K562 (cell line): ENCODE results near the gene ZNF432. TPM values are rescaled to one million over a fixed set of nuclear protein-coding genes. Genes with fewer than 3 reads are reported as not detected.

Source experiments
- PHF21A ChIP-seq: fragments of 450-650 bp; IDR thresholded peaks from 2 replicates; pipeline ENCODE4 v1.6.1; 2017; ENCODE audit warnings: low read depth, borderline replicate concordance
- polyA plus RNA-seq, 8 experiments: library from polyadenylated mRNA; depleted of rRNA in 4 of 8; stranded (reverse) in 5 of 8; unstranded in 3 of 8; fragments of >200 nt; fragmentation: Nextera tagmentation in 2 of 8; fragmentation: Illumina TruSeq in 1 of 8; extraction: Ambion mirVana in 2 of 8; extraction: Trizol in 1 of 8; gene quantifications; 2 replicates each; pipeline versions ENCODE4 v1.2.1 to v1.2.3, GENCODE V29; 2011 to 2014; ENCODE audit warnings: inconsistent platforms in 1 of 8, missing spikeins in 1 of 8
- total RNA-seq, 7 experiments: library from RNA; depleted of rRNA in 6 of 7; stranded (reverse); fragments of >200 nt in 6 of 7; fragmentation: Illumina TruSeq in 2 of 7; extraction: Trizol in 2 of 7; gene quantifications; 2 replicates each; pipeline versions ENCODE4 v1.2.1 to v1.2.3, GENCODE V29; 2011 to 2021; ENCODE audit warnings: low replicate concordance in 1 of 7
- TF ChIP-seq, protein P1 (sequence below): fragments of 450-650 bp; IDR thresholded peaks from 2 replicates; pipeline ENCODE4 v1.7.1; 2018; ENCODE audit warnings: mild to moderate bottlenecking, low read depth; ENCODE audit not compliant: partially characterized antibody
- TF ChIP-seq, protein P2 (sequence below): IDR thresholded peaks from 2 replicates; pipeline ENCODE4 v1.6.1; 2014; ENCODE audit warnings: antibody characterized with exemption
- TF ChIP-seq, protein P3 (sequence below): sonication (generic); formaldehyde crosslinking; IDR thresholded peaks from 2 replicates; pipeline ENCODE4 v1.8.1; 2023; ENCODE audit warnings: missing genetic modification reagents, mild to moderate bottlenecking, borderline replicate concordance

Gene ZNF432
- total and polyA plus RNA-seq, 9 of the 15 experiments (the other 6 are each of a cell fraction or from before 2014, with no cell fraction given), result 2.6 to 6.8 (median 4.0) TPM

DNA sequence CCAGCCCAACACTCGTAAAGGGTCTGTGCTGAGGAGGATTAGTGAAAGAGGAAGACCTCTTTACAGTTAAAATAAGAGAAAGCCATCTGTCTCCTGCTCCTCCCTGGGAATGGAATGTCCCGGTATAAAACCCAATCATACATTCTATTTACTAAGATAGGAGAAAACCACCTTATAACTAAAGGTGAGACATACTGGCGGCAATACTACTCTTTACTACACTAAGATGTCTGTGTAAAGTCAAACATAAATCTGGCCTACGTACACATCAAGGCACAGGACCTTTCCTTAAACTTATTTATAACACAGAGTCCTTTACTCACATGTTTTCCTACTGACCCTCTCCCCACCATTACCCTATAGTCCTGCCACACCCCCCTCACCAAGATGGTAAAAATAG is 65.3 kb downstream of the ZNF432 start (continued):
- TF ChIP-seq, protein P1, sequence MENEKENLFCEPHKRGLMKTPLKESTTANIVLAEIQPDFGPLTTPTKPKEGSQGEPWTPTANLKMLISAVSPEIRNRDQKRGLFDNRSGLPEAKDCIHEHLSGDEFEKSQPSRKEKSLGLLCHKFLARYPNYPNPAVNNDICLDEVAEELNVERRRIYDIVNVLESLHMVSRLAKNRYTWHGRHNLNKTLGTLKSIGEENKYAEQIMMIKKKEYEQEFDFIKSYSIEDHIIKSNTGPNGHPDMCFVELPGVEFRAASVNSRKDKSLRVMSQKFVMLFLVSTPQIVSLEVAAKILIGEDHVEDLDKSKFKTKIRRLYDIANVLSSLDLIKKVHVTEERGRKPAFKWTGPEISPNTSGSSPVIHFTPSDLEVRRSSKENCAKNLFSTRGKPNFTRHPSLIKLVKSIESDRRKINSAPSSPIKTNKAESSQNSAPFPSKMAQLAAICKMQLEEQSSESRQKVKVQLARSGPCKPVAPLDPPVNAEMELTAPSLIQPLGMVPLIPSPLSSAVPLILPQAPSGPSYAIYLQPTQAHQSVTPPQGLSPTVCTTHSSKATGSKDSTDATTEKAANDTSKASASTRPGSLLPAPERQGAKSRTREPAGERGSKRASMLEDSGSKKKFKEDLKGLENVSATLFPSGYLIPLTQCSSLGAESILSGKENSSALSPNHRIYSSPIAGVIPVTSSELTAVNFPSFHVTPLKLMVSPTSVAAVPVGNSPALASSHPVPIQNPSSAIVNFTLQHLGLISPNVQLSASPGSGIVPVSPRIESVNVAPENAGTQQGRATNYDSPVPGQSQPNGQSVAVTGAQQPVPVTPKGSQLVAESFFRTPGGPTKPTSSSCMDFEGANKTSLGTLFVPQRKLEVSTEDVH, result no peak
- TF ChIP-seq, protein P2, sequence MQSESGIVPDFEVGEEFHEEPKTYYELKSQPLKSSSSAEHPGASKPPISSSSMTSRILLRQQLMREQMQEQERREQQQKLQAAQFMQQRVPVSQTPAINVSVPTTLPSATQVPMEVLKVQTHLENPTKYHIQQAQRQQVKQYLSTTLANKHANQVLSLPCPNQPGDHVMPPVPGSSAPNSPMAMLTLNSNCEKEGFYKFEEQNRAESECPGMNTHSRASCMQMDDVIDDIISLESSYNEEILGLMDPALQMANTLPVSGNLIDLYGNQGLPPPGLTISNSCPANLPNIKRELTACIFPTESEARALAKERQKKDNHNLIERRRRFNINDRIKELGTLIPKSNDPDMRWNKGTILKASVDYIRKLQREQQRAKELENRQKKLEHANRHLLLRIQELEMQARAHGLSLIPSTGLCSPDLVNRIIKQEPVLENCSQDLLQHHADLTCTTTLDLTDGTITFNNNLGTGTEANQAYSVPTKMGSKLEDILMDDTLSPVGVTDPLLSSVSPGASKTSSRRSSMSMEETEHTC, result no peak
- TF ChIP-seq PHF21A, result no peak
- TF ChIP-seq, protein P3, sequence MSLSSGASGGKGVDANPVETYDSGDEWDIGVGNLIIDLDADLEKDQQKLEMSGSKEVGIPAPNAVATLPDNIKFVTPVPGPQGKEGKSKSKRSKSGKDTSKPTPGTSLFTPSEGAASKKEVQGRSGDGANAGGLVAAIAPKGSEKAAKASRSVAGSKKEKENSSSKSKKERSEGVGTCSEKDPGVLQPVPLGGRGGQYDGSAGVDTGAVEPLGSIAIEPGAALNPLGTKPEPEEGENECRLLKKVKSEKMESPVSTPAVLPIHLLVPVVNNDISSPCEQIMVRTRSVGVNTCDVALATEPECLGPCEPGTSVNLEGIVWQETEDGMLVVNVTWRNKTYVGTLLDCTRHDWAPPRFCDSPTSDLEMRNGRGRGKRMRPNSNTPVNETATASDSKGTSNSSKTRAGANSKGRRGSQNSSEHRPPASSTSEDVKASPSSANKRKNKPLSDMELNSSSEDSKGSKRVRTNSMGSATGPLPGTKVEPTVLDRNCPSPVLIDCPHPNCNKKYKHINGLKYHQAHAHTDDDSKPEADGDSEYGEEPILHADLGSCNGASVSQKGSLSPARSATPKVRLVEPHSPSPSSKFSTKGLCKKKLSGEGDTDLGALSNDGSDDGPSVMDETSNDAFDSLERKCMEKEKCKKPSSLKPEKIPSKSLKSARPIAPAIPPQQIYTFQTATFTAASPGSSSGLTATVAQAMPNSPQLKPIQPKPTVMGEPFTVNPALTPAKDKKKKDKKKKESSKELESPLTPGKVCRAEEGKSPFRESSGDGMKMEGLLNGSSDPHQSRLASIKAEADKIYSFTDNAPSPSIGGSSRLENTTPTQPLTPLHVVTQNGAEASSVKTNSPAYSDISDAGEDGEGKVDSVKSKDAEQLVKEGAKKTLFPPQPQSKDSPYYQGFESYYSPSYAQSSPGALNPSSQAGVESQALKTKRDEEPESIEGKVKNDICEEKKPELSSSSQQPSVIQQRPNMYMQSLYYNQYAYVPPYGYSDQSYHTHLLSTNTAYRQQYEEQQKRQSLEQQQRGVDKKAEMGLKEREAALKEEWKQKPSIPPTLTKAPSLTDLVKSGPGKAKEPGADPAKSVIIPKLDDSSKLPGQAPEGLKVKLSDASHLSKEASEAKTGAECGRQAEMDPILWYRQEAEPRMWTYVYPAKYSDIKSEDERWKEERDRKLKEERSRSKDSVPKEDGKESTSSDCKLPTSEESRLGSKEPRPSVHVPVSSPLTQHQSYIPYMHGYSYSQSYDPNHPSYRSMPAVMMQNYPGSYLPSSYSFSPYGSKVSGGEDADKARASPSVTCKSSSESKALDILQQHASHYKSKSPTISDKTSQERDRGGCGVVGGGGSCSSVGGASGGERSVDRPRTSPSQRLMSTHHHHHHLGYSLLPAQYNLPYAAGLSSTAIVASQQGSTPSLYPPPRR (CRISPR knock-in tag), result no peak
- TF ChIP-seq, all 486 proteins: peak for 0

Other genes starting within 250 kb of the ZNF432 start
Only the 7 nearest of the 12 such genes appear.
- 2.4 and 2.8 TPM in 2 replicates for gene ZNF613, start 121.4 kb downstream of the ZNF432 start, total RNA-seq (2014; rRNA removed)
- 4.4 and 5.3 TPM in 2 replicates for gene ZNF613, start 121.4 kb downstream of the ZNF432 start, total RNA-seq (2014; rRNA removed; fragmentation: Illumina TruSeq; extraction: Trizol)
- gene ZNF613, start 121.4 kb downstream of the ZNF432 start, total RNA-seq (2015; rRNA removed; fragmentation: Illumina TruSeq; extraction: Trizol), result 2.8 and 3.7 TPM in 2 replicates
- 1.7 and 2.4 TPM in 2 replicates for gene ZNF613, start 121.4 kb downstream of the ZNF432 start, total RNA-seq (2021)
- 1.8 and 2.7 TPM in 2 replicates for gene ZNF613, start 121.4 kb downstream of the ZNF432 start, polyA plus RNA-seq (2011; rRNA removed)
- 2.4 and 2.7 TPM in 2 replicates for gene ZNF613, start 121.4 kb downstream of the ZNF432 start, polyA plus RNA-seq (2014; fragmentation: Illumina TruSeq; extraction: Trizol)
- 1 to 10 TPM; 2.3 to 4.5 TPM for gene ZNF613, start 121.4 kb downstream of the ZNF432 start, polyA plus RNA-seq (2014; fragmentation: Nextera tagmentation; extraction: Ambion mirVana)
- 2.1 and 2.3 TPM in 2 replicates for gene ZNF613, start 121.4 kb downstream of the ZNF432 start, polyA plus RNA-seq (2014; rRNA removed)
- gene ZNF350, start 62.0 kb downstream of the ZNF432 start, total RNA-seq (2014; rRNA removed), result 1.8 TPM in 2 replicates
- 3.4 and 4.9 TPM in 2 replicates for gene ZNF350, start 62.0 kb downstream of the ZNF432 start, total RNA-seq (2014; rRNA removed; fragmentation: Illumina TruSeq; extraction: Trizol)
- 3.0 and 3.1 TPM in 2 replicates for gene ZNF350, start 62.0 kb downstream of the ZNF432 start, total RNA-seq (2015; rRNA removed; fragmentation: Illumina TruSeq; extraction: Trizol)
- gene ZNF350, start 62.0 kb downstream of the ZNF432 start, total RNA-seq (2021), result 2.0 and 2.9 TPM in 2 replicates
- gene ZNF350, start 62.0 kb downstream of the ZNF432 start, polyA plus RNA-seq (2011; rRNA removed), result 1.9 and 3.5 TPM in 2 replicates
- 2.9 TPM in 2 replicates for gene ZNF350, start 62.0 kb downstream of the ZNF432 start, polyA plus RNA-seq (2014; fragmentation: Illumina TruSeq; extraction: Trizol)
- 1 to 10 TPM; 3.4 to 4.8 TPM for gene ZNF350, start 62.0 kb downstream of the ZNF432 start, polyA plus RNA-seq (2014; fragmentation: Nextera tagmentation; extraction: Ambion mirVana)
- gene ZNF350, start 62.0 kb downstream of the ZNF432 start, polyA plus RNA-seq (2014; rRNA removed), result 1.6 and 1.7 TPM in 2 replicates
- 1.2 and 4.4 TPM in 2 replicates for gene ZNF615, start 40.6 kb downstream of the ZNF432 start, total RNA-seq (2014; rRNA removed)
- gene ZNF615, start 40.6 kb downstream of the ZNF432 start, total RNA-seq (2014; rRNA removed; fragmentation: Illumina TruSeq; extraction: Trizol), result 3.8 and 4.7 TPM in 2 replicates
- 2.2 and 2.9 TPM in 2 replicates for gene ZNF615, start 40.6 kb downstream of the ZNF432 start, total RNA-seq (2015; rRNA removed; fragmentation: Illumina TruSeq; extraction: Trizol)
- 2.2 and 3.0 TPM in 2 replicates for gene ZNF615, start 40.6 kb downstream of the ZNF432 start, total RNA-seq (2021)
- gene ZNF615, start 40.6 kb downstream of the ZNF432 start, polyA plus RNA-seq (2011; rRNA removed), result 0.69 and 2.7 TPM in 2 replicates
- gene ZNF615, start 40.6 kb downstream of the ZNF432 start, polyA plus RNA-seq (2014; fragmentation: Illumina TruSeq; extraction: Trizol), result 2.1 and 2.4 TPM in 2 replicates
- 1 to 10 TPM; 1.2 to 1.8 TPM for gene ZNF615, start 40.6 kb downstream of the ZNF432 start, polyA plus RNA-seq (2014; fragmentation: Nextera tagmentation; extraction: Ambion mirVana)
- gene ZNF615, start 40.6 kb downstream of the ZNF432 start, polyA plus RNA-seq (2014; rRNA removed), result 2.3 and 2.7 TPM in 2 replicates
- 7.4 and 11.4 TPM in 2 replicates for gene ZNF614, start 20.5 kb downstream of the ZNF432 start, total RNA-seq (2014; rRNA removed)
- 16.3 and 18.7 TPM in 2 replicates for gene ZNF614, start 20.5 kb downstream of the ZNF432 start, total RNA-seq (2014; rRNA removed; fragmentation: Illumina TruSeq; extraction: Trizol)
- 10.3 and 10.6 TPM in 2 replicates for gene ZNF614, start 20.5 kb downstream of the ZNF432 start, total RNA-seq (2015; rRNA removed; fragmentation: Illumina TruSeq; extraction: Trizol)
- 11.7 and 11.9 TPM in 2 replicates for gene ZNF614, start 20.5 kb downstream of the ZNF432 start, total RNA-seq (2021)
- gene ZNF614, start 20.5 kb downstream of the ZNF432 start, polyA plus RNA-seq (2011; rRNA removed), result 8.6 and 13.6 TPM in 2 replicates
- gene ZNF614, start 20.5 kb downstream of the ZNF432 start, polyA plus RNA-seq (2014; fragmentation: Illumina TruSeq; extraction: Trizol), result 10.9 and 12.3 TPM in 2 replicates
- 1 to 10 TPM; 7.2 to 9.4 TPM for gene ZNF614, start 20.5 kb downstream of the ZNF432 start, polyA plus RNA-seq (2014; fragmentation: Nextera tagmentation; extraction: Ambion mirVana)
- 4.9 and 6.0 TPM in 2 replicates for gene ZNF614, start 20.5 kb downstream of the ZNF432 start, polyA plus RNA-seq (2014; rRNA removed)
- 5.5 and 8.2 TPM in 2 replicates for gene ZNF841, start 46.9 kb upstream of the ZNF432 start, total RNA-seq (2014; rRNA removed)
- 16.4 and 17.1 TPM in 2 replicates for gene ZNF841, start 46.9 kb upstream of the ZNF432 start, total RNA-seq (2014; rRNA removed; fragmentation: Illumina TruSeq; extraction: Trizol)
- gene ZNF841, start 46.9 kb upstream of the ZNF432 start, total RNA-seq (2015; rRNA removed; fragmentation: Illumina TruSeq; extraction: Trizol), result 11.7 and 12.4 TPM in 2 replicates
- 10.1 and 11.0 TPM in 2 replicates for gene ZNF841, start 46.9 kb upstream of the ZNF432 start, total RNA-seq (2021)
- gene ZNF841, start 46.9 kb upstream of the ZNF432 start, polyA plus RNA-seq (2011; rRNA removed), result 11.1 and 13.5 TPM in 2 replicates
- gene ZNF841, start 46.9 kb upstream of the ZNF432 start, polyA plus RNA-seq (2014; fragmentation: Illumina TruSeq; extraction: Trizol), result 11.9 and 12.2 TPM in 2 replicates
- 1 to 10 TPM; 3.1 to 5.4 TPM for gene ZNF841, start 46.9 kb upstream of the ZNF432 start, polyA plus RNA-seq (2014; fragmentation: Nextera tagmentation; extraction: Ambion mirVana)
- gene ZNF841, start 46.9 kb upstream of the ZNF432 start, polyA plus RNA-seq (2014; rRNA removed), result 5.1 and 8.3 TPM in 2 replicates
- gene ZNF616, start 91.1 kb upstream of the ZNF432 start, total RNA-seq (2014; rRNA removed), result 4.7 and 4.9 TPM in 2 replicates
- gene ZNF616, start 91.1 kb upstream of the ZNF432 start, total RNA-seq (2014; rRNA removed; fragmentation: Illumina TruSeq; extraction: Trizol), result 13.0 and 16.1 TPM in 2 replicates
- gene ZNF616, start 91.1 kb upstream of the ZNF432 start, total RNA-seq (2015; rRNA removed; fragmentation: Illumina TruSeq; extraction: Trizol), result 10.9 and 11.1 TPM in 2 replicates
- 9.4 and 9.6 TPM in 2 replicates for gene ZNF616, start 91.1 kb upstream of the ZNF432 start, total RNA-seq (2021)
- 6.7 and 6.9 TPM in 2 replicates for gene ZNF616, start 91.1 kb upstream of the ZNF432 start, polyA plus RNA-seq (2011; rRNA removed)
- 9.2 and 11.2 TPM in 2 replicates for gene ZNF616, start 91.1 kb upstream of the ZNF432 start, polyA plus RNA-seq (2014; fragmentation: Illumina TruSeq; extraction: Trizol)
- 1 to 10 TPM; 3.4 to 6.5 TPM for gene ZNF616, start 91.1 kb upstream of the ZNF432 start, polyA plus RNA-seq (2014; fragmentation: Nextera tagmentation; extraction: Ambion mirVana)
- 3.7 and 5.0 TPM in 2 replicates for gene ZNF616, start 91.1 kb upstream of the ZNF432 start, polyA plus RNA-seq (2014; rRNA removed)
- 0.20 and 0.50 TPM in 2 replicates for gene ZNF836, start 122.8 kb upstream of the ZNF432 start, total RNA-seq (2014; rRNA removed)
- gene ZNF836, start 122.8 kb upstream of the ZNF432 start, total RNA-seq (2014; rRNA removed; fragmentation: Illumina TruSeq; extraction: Trizol), result 0.19 and 0.69 TPM in 2 replicates
- 0.15 and 0.65 TPM in 2 replicates for gene ZNF836, start 122.8 kb upstream of the ZNF432 start, total RNA-seq (2015; rRNA removed; fragmentation: Illumina TruSeq; extraction: Trizol)
- gene ZNF836, start 122.8 kb upstream of the ZNF432 start, total RNA-seq (2021), result 0.51 and 0.78 TPM in 2 replicates
- gene ZNF836, start 122.8 kb upstream of the ZNF432 start, polyA plus RNA-seq (2011; rRNA removed), result not detected in 2 replicates
- 0.67 and 1.1 TPM in 2 replicates for gene ZNF836, start 122.8 kb upstream of the ZNF432 start, polyA plus RNA-seq (2014; fragmentation: Illumina TruSeq; extraction: Trizol)
- under 1 TPM; 0.24 to 0.64 TPM for gene ZNF836, start 122.8 kb upstream of the ZNF432 start, polyA plus RNA-seq (2014; fragmentation: Nextera tagmentation; extraction: Ambion mirVana)
- not detected in 2 replicates for gene ZNF836, start 122.8 kb upstream of the ZNF432 start, polyA plus RNA-seq (2014; rRNA removed)